Right cardiac atrium (tissue), 5 donors: Measurements from ENCODE around the gene TOP1. TPM values are rescaled to one million over a fixed set of nuclear protein-coding genes. Genes with fewer than 3 reads are reported as not detected.
A peak's percentile ranks its signal among the peaks of the same experiment; 100 is the strongest.

Experiments
- ATAC-seq, 2 donors: fragments of 200-7000 bp; cut with Tn5 transposase; one replicate each; pipeline versions ENCODE4 v1.8.0 to v1.9.1; 2020; ENCODE audit warnings: moderate library complexity in 2 of 2, mild to moderate bottlenecking in 1 of 2
- DNase-seq, 3 donors: peaks; one replicate each; pipeline ENCODE4 v3.0.0-alpha.2; 2020
- H3K27ac ChIP-seq: one replicate; pipeline ENCODE4 v1.5.1; 2013; ENCODE audit warnings: mild to moderate bottlenecking, low read length, control low read depth, moderate library complexity
- H3K27me3 ChIP-seq: one replicate; pipeline ENCODE4 v1.6.1; 2013; ENCODE audit not compliant: control insufficient read depth, insufficient read depth
- H3K4me1 ChIP-seq: one replicate; pipeline ENCODE4 v1.6.1; 2013; ENCODE audit warnings: low read length; ENCODE audit not compliant: control insufficient read depth, insufficient read depth
- H3K4me3 ChIP-seq: one replicate; pipeline ENCODE4 v1.5.1; 2013; ENCODE audit warnings: low read length, control low read depth
- H3K9me3 ChIP-seq: one replicate; pipeline ENCODE4 v1.6.1; 2013; ENCODE audit warnings: low read length; ENCODE audit not compliant: control insufficient read depth
- WGBS: extraction: QIAGEN DNeasy Blood & Tissue Kit; methylation state at CpG from one replicate; pipeline ENCODE4 v1.1.7; 2013; 5-methylcytosine and 5-hydroxymethylcytosine counted together
- intact Hi-C, 4 donors: fragments of 100-400 bp; cut with DNase I; formaldehyde crosslinking; loops; one replicate each; pipeline versions ENCODE4 v1.11.0 to v1.14.0; 2022 to 2023
- polyA plus RNA-seq: library from polyadenylated mRNA; stranded (reverse); fragments of 200-250 nt; gene quantifications from one replicate; pipeline ENCODE4 v1.2.3, GENCODE V29; 2013
- total RNA-seq, 4 donors: library from RNA; stranded (reverse); fragmentation: NEBNext Ultra II Directional; extraction: Animal tissue kit (Norgen Biotek cat#: 25700); gene quantifications; one replicate each; pipeline ENCODE4 v1.2.1, GENCODE V29; 2021
- donor health status: healthy with polysubstance abuse.
- donor health status: DM: no; HTN: yes; CAD: no.
- donor health status: DM: no; HTN: no; CAD: no.
- donor health status: DM: no; HTN: yes; CAD: no; lungs with severe emphysema.
- donor health status: DM: yes; HTN: yes; CAD: no.

The TOP1 gene
- total and polyA plus RNA-seq, 5 donors, result 16.7 to 30.7 (median 27.8) TPM

GRCh38 chr20:41133709-41134361 is 105.2 kb downstream of the TOP1 start:
- intact Hi-C loops, result loop anchor here in 1 of 4 donors (10.0 kb wide), 1 partner anchor 211 kb away; the partner anchor contains the start of gene LPIN3
- H3K4me3 ChIP-seq, result no peak overlapping the region
- H3K27ac ChIP-seq, result no peak overlapping the region
- 85% methylated on average over 7 of the region's 7 CpGs for WGBS
- ATAC-seq (no peak), DNase-seq (no peak)
- H3K27me3 ChIP-seq, result no peaks in the 10 kb centered on the region
- H3K4me1 ChIP-seq, result peaks cover 2% of the 10 kb centered on the region
- no peaks in the 10 kb centered on the region for H3K9me3 ChIP-seq

GRCh38 chr20:41134362-41135186 is 106.0 kb downstream of the TOP1 start:
- intact Hi-C loops, result loop anchor here in 2 of 4 donors (5.0 to 10.0 kb wide), 2 partner anchors 208 to 210 kb away; partner anchors contain the start of gene LPIN3 (in 2 of the 2)
- Histone ChIP-seq H3K9me3 (no peaks in the 10 kb centered on the region), H3K27me3 (no peaks in the 10 kb centered on the region), H3K4me3 (no peak overlapping the region), H3K4me1 (peaks cover 6% of the 10 kb centered on the region), H3K27ac (no peak overlapping the region)
- 85% methylated on average over 9 of the region's 9 CpGs for WGBS
- DNase-seq (no peak), ATAC-seq (no peak)

- DNase-seq (peak in 1 of 3 donors; percentile 72), ATAC-seq (no peak)
- WGBS, result 54% methylated on average over 13 of the region's 13 CpGs
- intact Hi-C loops, result loop anchor here in 2 of 4 donors (5.0 to 10.0 kb wide), 2 partner anchors 207 to 209 kb away; partner anchors contain the start of gene LPIN3 (in 2 of the 2)
- H3K4me3 ChIP-seq, result no peak overlapping the region
- H3K27me3 ChIP-seq, result no peaks in the 10 kb centered on the region
- H3K9me3 ChIP-seq, result no peaks in the 10 kb centered on the region
- H3K27ac ChIP-seq, result no peak overlapping the region
- H3K4me1 ChIP-seq, result peaks cover 11% of the 10 kb centered on the region
Observed at GRCh38 chr20:41135187-41135887, 106.7 kb downstream of the TOP1 start.

GRCh38 chr20:41135888-41136679 is 107.5 kb downstream of the TOP1 start:
- H3K4me1 ChIP-seq, result peaks cover 18% of the 10 kb centered on the region
- H3K4me3 ChIP-seq, result peak overlapping the region; percentile 83
- intact Hi-C loops, result loop anchor here in 2 of 4 donors (5.0 to 10.0 kb wide), 2 partner anchors 206 to 209 kb away; partner anchors contain the start of gene LPIN3 (in 2 of the 2)
- DNase-seq, result no peak
- H3K9me3 ChIP-seq, result no peaks in the 10 kb centered on the region
- no peaks in the 10 kb centered on the region for H3K27me3 ChIP-seq
- 35% methylated on average over 23 of the region's 23 CpGs for WGBS
- no peak for ATAC-seq
- peak overlapping the region; percentile 95 for H3K27ac ChIP-seq

GRCh38 chr20:41136680-41137613 is 108.3 kb downstream of the TOP1 start, which contains the start of gene PLCG1:
PLCG1 (plus strand) TSS chr20:41137543; CDS start chr20:41137642, 99 bp downstream.
- peak; percentile 83 to 88 for ATAC-seq
- peaks cover 22% of the 10 kb centered on the region for H3K4me1 ChIP-seq
- WGBS, result under 1% methylated on average over 121 of the region's 121 CpGs
- no peaks in the 10 kb centered on the region for H3K27me3 ChIP-seq
- peak; percentile 92 to 97 (median 96) for DNase-seq
- intact Hi-C loops, result loop anchor here in 2 of 4 donors (5.0 to 10.0 kb wide), 2 partner anchors 205 to 208 kb away; partner anchors contain the start of gene LPIN3 (in 2 of the 2)
- H3K9me3 ChIP-seq, result no peaks in the 10 kb centered on the region
- peak within 1 kb of the TSS; percentile 95 for H3K27ac ChIP-seq
- H3K4me3 ChIP-seq, result peak within 1 kb of the TSS; percentile 83

GRCh38 chr20:41137614-41138474 is 109.2 kb downstream of the TOP1 start:
- intact Hi-C loops, result loop anchor here in 2 of 4 donors (5.0 to 10.0 kb wide), 2 partner anchors 204 to 207 kb away; partner anchors contain the start of gene LPIN3 (in 2 of the 2)
- Histone ChIP-seq H3K4me1 (peaks cover 29% of the 10 kb centered on the region), H3K27me3 (no peaks in the 10 kb centered on the region), H3K4me3 (peak overlapping the region; percentile 83), H3K9me3 (no peaks in the 10 kb centered on the region), H3K27ac (peak overlapping the region; percentile 76)
- ATAC-seq (peak; percentile 50 to 52), DNase-seq (peak; percentile 81 to 93 (median 92))
- 1% methylated on average over 66 of the region's 66 CpGs for WGBS

GRCh38 chr20:41138475-41139226 is 110.0 kb downstream of the TOP1 start:
- intact Hi-C loops, result loop anchor here in 2 of 4 donors (5.0 to 10.0 kb wide), 2 partner anchors 204 to 206 kb away; partner anchors contain the start of gene LPIN3 (in 2 of the 2)
- H3K27ac ChIP-seq, result peak overlapping the region; percentile 76
- H3K9me3 ChIP-seq, result no peaks in the 10 kb centered on the region
- DNase-seq, result peak in 1 of 3 donors; percentile 68
- H3K4me1 ChIP-seq, result peaks cover 36% of the 10 kb centered on the region
- 14% methylated on average over 12 of the region's 12 CpGs for WGBS
- H3K27me3 ChIP-seq, result no peaks in the 10 kb centered on the region
- peak overlapping the region; percentile 83 for H3K4me3 ChIP-seq
- ATAC-seq, result no peak
